Neural cell (in vitro differentiated cells): Measurements from ENCODE around the gene PTPRN2.

Experiments
- EP300 ChIP-seq: fragments of 450-650 bp; conservative IDR thresholded peaks from 2 replicates; pipeline ENCODE4 v1.6.1; 2014; ENCODE audit warnings: antibody characterized with exemption, mild to moderate bottlenecking, moderate library complexity; ENCODE audit not compliant: poor library complexity, severe bottlenecking
- EZH2 ChIP-seq: fragments of 200-600, 300-800 bp; shearing (Covaris generic), sonication (generic); IDR thresholded peaks from 2 replicates; pipeline ENCODE4 v1.6.1; 2014; ENCODE audit warnings: antibody characterized with exemption, low read length, borderline replicate concordance, mild to moderate bottlenecking; ENCODE audit not compliant: insufficient read depth, poor library complexity, severe bottlenecking
- MXI1 ChIP-seq: fragments of 450-650 bp; conservative IDR thresholded peaks from 2 replicates; pipeline ENCODE4 v1.6.1; 2014; ENCODE audit warnings: antibody characterized with exemption, mild to moderate bottlenecking; ENCODE audit not compliant: poor library complexity, severe bottlenecking
- POLR2AphosphoS5 ChIP-seq: IDR thresholded peaks from 2 replicates; pipeline ENCODE4 v1.6.1; 2012
- RAD21 ChIP-seq: fragments of 450-650 bp; conservative IDR thresholded peaks from 2 replicates; pipeline ENCODE4 v1.6.1; 2014; ENCODE audit warnings: antibody characterized with exemption, mild to moderate bottlenecking, moderate library complexity
- TF ChIP-seq, protein P1 (sequence below): fragments of 450-650 bp; IDR thresholded peaks from 2 replicates; pipeline ENCODE4 v1.5.1; 2014; ENCODE audit warnings: antibody characterized with exemption, mild to moderate bottlenecking, moderate library complexity; ENCODE audit not compliant: poor library complexity, severe bottlenecking

DNA sequence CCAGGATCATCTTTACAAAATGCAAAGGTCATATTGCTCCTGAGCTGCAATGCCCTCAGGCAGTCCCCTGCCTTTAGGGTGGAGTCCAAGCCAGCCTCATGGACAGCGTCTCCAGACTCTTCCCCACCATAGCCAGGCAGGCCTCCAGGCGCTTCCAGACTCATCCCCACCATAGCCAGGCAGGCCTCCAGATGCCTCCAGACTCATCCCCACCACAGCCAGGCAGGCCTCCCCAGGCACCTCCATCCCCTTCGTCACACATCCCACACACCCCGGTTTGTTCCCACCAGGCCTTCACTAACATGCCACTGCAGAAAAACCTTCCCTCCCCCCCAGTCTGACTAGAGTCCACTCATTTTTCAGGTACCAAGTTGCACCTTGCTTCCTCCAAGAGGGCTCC is 70.1 kb downstream of the PTPRN2 start:
- TF ChIP-seq MXI1 (no peak), EP300 (no peak), POLR2AphosphoS5 (no peak), RAD21 (no peak), EZH2 (no peak)
- TF ChIP-seq, protein P1, sequence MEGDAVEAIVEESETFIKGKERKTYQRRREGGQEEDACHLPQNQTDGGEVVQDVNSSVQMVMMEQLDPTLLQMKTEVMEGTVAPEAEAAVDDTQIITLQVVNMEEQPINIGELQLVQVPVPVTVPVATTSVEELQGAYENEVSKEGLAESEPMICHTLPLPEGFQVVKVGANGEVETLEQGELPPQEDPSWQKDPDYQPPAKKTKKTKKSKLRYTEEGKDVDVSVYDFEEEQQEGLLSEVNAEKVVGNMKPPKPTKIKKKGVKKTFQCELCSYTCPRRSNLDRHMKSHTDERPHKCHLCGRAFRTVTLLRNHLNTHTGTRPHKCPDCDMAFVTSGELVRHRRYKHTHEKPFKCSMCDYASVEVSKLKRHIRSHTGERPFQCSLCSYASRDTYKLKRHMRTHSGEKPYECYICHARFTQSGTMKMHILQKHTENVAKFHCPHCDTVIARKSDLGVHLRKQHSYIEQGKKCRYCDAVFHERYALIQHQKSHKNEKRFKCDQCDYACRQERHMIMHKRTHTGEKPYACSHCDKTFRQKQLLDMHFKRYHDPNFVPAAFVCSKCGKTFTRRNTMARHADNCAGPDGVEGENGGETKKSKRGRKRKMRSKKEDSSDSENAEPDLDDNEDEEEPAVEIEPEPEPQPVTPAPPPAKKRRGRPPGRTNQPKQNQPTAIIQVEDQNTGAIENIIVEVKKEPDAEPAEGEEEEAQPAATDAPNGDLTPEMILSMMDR, result no peak
